NCI-H2227 (cell line): ENCODE data around the gene LMF1.
A peak's percentile ranks its signal among the peaks of the same experiment; 100 is the strongest.
"Not testable (repeated sequence)": the region's sequence is repeated elsewhere in the genome, so short reads cannot be mapped to it uniquely, and the experiment has no call there.

Experiments
- DNase-seq: peaks from one replicate; lab custom pipeline; 2025; ENCODE audit not compliant: unreplicated experiment; lab: John Stamatoyannopoulos, UW

LMF1 gene

DNA sequence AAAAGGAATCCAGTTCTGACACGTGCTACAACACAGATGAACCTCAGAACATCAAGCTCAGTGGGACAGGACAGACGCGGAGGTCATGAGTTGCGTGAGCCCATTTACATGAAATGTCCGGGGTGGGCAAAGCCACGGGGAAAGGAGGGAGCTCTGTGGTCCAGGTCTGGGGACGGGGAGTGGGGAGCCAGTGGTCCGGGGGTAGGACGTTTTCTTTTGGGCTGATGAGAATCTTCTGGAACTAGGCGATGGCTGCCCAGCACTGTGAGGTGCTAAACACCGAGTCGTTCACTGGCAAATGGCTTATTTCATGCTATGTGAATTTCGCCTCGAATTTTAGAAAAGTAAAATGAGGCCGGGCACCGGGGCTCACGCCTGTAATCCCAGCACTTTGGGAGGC is 2.6 kb upstream of the LMF1 start:
- no peak for DNase-seq

DNA sequence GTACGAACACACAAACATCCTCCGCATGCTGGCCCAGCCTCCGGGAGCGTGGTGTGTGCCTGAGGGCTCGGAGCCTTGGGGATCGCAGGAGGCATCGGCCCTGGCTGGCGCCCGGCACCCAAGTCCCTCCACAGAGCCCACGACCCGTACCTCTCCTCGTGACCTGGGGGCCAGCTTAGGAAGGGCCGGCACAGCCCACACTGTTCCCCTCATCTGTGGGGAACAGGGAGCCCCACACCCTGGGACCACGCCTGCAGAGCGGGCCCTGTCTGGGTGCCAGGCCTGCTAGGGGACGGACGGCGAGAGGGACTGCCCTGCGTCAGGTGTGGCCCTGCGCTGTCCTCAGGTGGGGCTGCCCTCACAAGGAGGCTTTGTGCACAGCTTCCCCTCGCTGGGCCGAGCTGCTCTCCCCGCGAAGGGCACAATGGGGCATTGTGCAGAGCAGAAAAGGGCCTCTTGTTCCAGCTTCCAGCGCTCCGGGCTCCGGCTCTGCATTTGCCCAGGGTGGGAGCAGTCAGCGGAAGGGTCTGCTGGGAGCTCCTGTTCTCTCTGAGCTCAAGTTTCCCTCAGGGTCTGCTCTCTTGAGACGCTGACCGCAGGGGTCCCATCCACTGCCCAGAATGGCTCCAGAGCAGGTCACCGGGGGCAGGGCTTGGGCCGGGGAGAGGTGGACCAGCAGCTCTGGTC is 1.7 kb upstream of the LMF1 start:
- DNase-seq: no peak

DNA sequence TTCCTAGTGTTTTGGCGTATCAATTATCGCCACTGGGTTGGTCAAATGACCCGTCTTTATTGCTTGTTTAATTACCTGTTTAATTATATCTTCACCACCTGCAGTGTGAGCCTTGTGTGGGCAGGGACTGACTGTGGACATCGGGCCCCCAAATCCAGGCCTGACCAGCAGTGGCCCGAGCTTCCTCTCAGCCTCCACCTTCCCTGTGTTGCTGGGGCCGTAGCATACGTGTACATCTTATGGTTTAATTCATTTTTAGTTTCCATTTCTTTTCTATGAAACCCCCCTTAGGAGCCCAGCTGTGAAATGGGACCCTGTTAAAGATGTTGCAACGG is 1.2 kb upstream of the LMF1 start:
- no peak for DNase-seq

DNA sequence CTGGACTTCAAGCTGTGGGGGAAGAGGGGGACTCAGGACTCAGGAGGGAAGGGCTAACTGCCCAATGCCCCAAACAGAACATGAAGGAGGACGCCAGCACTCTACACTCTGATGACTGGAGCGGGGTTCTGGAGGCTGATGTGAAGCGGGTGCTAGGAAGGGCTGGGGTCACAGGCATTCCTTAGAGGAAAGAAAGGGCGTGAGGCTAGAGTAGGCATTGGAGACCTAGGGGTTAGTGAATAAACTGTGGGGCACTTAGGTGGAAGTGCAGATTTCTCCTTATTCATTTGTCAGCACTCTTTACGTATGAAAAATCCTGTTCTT is 760 bp upstream of the LMF1 start:
- DNase-seq: no peak

DNA sequence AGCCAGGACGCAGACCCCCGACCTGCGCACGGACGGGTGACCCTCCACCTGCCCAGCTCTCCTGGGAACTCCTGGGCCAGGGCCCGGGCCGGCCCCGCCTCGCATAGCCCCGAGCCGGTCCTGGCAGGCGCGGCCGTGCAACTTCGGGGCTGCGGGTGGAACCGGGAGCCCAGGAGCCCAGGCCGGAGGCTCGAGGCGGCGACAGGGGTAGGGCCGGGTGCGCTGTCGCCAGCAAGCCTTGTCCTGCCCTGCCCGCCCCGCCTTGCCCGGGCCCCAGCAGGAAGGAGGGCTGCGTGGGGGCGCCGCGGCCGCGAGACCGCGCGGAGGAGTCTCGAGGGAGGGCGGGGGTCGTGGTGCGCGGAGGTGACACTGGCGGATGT is 408 bp downstream of the LMF1 start:
- DNase-seq: no peak

DNA sequence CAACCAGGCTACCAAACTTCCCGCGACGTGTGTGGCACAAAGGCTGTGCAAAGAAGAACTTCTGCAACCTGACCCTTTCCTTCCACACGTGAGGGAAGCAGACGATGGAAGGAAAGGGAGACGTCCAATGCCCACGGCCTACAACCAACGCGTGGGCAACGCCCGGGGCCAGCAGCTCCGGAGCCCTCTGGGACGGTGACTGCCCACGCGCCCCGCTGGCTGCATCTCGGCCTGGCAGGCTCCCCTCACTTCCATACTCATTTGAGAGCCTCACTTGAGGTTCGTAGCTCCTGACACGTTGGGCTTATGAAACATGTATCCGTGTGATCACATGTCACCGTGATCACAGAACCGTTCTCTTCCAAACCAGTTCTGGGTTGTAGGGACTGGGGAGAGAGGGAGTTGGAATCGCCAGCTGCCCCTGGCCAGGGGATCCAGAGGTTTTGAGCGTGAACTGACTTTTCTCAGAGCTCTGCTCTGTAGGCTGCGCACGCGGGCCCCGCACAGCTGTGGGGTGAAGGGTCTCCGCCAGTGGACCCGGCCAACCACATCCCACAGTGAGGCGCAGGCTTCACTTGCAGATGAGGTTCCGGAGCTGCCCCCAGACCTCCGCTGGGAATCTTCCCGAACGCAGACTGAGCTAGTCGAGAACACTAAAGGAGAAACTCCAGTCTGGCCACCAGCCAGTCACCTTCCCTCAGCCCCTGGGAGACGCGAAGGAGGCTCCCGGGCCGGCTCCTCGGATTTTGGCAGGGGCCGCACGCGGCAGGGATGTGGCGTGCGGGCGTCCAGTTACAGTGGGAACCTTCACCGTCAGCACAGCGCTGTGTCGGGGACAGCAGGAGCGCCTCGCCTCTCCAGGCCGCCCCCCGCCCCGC is 1.0 kb downstream of the LMF1 start:
- no peak for DNase-seq

DNA sequence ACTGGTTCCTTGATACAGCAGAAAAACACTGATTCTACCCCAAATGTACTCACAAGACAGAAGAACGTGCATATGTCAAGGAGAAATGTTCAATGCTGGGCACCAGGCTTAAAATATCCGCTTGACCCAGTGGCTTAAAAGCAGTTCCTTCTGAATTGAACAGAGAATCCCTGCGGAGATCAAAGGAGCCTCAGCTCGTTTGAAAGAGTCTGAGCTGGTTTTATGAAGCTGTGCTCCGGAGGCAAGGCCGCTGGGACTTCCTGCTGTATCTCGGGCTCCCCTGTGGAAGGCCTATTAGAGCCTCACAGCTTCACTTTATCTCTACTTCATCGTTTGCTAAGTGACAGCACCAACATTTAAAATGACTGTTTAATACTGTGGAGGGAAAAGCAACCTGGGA is 2.2 kb downstream of the LMF1 start:
- DNase-seq: peak; percentile 37

DNA sequence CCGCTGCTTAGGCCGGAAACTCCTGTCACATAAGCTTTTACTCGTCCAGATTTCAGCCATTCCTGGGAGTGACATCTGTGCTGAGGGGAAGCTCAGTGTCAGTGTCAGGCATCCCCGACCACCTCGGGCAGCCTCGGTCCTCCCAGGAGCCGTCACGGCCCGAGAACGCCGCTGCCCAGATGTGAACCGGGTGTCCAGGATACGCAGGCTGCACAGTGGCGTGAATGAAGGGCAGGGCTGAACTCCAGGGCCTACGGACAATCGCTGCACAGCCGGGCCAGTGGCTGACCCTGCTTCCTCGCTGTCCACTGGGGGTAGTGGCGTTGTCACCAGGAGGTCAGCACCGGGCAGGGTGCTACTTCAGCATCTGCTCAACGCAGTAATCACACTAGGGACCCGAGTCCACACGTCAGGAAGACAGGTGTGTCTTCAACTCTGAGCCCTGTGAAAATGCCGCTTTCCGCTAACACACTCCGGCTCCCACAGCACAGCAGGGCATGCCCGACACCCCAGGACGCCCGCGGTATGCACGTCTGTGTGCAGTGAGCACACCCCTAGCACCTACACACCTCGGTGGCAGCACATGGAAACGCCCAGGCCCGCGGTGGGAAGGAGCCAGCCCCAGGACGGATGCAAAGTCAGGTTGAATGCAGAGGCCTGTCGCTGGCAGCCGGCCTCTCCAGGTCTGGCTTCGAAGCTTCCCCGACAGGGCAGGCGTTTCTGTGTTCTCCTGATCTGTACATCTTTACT is 3.1 kb downstream of the LMF1 start:
- DNase-seq: no peak

DNA sequence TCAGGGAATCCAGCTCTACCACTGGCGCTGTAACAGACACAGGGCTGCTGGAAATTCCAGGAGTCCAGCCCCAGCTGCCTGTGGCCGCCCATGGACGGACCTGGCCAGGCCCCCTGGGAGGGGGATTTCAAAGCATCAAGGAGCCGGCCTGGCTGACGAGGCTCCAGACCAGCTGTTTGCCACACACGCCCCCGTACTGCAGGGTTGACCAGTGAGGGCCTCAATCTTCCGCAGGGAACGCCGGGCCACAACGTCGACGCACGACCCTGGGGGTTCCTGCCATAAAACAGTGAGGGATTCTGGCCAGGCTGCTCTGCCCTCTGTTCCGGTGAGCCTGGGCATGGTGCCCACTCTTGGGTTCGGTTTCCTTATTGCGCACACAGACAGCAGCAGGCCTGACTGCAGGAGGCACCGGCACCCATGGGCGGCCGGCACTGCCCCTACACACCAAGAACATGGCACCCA is 3.7 kb downstream of the LMF1 start:
- no peak for DNase-seq

DNA sequence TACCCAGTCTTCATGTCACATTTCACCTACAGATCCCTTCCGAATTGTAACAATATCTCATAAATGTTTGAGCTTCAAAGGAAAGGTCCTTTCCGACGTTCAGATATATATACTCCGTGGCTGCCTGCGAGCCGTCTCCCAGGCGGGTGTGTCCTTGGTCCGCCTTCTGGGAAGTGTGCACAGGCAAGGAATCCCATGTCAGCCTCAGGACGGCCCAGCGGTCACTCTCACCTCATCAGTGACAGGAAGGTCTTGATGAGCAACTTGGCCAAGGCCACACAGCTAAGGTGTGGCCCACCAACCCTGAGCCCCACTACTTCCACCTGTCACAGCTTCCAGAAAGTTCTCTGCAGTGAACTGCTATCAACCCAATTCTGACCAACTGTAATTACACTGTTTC is 4.3 kb downstream of the LMF1 start:
- DNase-seq: no peak

DNA sequence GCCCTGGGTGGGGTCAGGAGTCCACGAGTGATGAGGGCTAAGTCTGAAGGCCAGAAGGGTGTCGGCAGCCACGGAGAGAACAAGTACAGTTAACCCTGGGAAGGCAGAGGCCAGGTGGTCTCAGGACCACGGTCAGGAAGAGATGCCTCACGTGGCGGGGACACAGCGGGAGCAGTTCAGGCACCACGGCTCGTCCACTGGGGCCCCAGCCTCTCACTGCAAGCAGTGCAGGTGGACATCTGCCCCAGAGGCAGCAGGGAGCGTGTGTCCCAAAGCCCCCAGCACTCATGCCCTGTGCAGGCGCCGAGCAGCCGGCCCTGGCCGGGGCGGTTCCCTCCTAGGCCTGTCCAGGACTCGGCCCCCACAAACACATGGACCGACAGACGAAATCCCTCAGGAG is 4.7 kb downstream of the LMF1 start:
- no peak for DNase-seq

DNA sequence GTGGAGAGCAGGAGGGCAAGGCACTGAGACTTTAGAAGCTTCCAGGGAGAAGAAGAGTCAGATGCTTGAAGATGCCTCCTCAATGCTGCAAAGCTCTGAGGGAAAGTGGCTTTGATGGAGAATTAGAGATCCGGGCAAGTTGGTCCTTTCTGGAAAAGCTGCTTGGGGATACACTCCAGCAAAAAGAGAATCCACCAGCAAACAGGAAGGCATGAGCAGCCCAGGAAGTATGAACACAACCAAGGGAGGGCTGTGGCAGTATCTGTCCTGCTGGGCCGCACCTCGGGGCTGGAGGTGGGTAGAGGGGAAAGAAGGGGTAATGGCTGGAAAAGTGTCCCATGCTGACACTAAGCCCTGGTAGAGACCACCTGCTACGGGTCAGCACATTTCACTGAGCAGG is 5.3 kb downstream of the LMF1 start:
- no peak for DNase-seq

DNA sequence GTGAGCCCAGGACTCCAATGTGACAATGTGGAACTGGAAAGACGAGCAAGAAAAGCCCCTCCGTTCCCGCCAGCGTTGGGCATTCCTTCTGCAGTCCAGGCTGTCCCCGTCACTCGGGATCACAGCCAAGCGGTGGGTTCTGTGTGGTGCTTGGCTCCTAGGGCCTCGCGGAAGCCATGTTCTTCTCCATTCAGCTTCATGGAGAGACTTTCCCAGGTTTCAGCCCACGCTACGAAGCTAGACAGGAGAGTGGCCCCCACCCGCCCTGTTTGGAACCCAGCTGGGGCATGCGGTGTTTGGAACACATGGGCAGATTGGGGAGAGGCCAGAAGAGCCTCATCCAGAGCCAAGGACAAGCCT is 5.8 kb downstream of the LMF1 start:
- no peak for DNase-seq

DNA sequence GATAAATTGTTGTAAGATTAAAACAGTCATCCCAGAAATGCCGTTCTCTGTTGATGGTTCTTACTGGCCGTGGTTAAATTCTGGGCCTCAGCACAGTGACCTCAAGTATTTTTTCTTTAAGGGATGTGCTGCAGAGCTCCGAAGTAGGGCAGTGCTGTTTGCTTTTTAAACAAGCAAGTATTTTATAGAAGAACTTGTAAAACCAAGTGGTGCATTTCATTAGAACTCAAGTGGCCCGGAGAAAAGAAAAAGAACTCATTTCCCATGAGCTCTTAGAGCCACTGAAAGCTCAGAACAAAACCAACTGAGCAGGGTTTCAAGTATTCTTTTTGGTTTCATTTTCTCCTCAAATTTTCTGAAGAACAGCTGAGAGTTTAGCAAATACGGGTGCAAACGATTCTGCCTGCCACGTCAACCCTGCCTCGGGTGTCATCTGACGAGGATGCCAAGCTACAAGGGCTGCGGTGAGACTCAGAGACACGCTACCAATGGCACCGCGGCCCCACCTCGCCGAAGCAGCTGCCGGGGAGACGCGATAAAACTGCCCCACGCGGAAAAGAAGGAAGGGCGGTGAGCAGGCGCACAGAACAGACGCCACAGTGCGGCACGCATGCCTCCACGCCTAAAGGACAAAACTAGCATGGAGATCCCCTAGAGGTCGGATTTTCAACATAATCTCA is 6.3 kb downstream of the LMF1 start:
- no peak for DNase-seq

DNA sequence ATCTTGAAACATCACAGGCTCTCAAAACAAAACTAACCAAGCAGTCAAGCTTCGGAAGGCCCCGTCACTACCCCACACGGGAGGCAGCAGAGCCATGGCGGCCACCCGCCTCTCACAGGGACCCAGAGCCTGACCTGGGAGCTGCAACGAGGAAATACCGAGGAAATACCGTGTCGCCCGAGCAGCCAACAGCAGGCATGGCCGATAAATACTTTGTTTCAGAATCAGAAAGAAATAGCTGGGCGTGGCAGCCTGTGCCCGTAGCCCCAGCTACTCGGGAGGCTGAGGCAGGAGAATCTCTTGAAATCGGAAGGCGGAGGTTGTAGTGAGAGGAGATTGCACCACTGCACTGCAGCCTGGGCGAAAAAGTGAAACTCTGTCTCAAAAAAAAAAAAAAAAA is 6.9 kb downstream of the LMF1 start:
- DNase-seq: no peak

DNA sequence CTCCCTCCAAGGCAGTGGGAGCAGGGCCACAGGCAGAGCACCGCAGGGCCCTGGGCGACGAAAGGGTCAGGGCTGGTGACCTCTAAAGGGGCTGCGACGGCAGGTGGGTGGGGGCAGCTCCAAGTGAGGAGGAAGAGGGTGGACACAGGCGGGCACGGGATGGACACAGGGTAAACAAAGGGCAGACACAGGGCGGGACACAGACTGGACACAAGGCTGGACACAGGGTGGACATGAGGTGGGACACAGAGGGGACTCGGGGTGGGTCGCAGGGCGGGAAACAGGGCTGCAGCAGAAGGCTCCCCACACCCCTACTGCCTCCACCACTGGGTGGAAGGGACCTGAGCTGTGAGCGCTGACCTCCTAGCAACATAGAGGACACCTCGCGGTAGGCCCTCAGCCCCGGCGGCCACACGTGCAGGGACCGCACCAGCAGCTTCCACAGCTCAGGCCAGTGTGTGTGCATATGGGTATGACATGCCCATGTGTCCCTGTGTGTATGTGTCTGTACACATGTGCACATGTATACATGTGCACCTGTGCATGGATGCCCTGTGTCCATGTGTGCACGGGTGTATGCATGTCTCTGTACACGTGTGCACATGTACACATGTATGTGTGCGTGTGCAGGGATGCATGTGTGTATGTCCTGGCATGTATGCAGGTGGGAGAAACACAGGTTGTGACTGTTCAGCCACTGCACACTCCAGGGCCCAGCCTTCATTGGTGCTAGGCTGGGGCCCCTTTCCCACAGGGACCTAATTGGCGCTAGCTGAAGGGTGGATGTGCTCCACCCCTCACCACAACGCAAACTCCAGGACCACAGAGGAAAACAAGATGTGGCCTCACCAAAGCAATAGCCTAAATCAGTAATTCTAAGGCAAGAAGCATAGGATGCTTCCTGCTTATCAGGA is 7.6 kb downstream of the LMF1 start:
- no peak for DNase-seq

DNA sequence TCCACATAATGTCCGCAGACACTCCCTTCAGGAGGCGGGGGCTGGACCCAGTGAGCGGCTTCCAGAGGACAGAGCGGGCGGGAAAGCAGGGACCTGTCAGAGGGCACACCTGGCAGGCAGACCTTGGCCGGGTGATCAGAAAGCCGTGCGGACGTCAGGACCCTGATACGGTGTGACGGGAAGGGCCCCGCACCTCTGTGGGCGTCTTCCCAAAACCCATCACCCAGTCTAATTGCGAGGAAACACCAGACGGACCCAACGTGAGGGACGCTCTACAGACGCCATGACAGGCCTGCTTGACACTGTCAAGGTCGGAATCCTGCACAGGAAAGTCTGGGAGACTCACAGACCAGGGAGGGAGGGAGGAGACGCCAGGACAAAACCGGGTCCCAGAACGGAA is 8.4 kb downstream of the LMF1 start:
- DNase-seq: no peak

DNA sequence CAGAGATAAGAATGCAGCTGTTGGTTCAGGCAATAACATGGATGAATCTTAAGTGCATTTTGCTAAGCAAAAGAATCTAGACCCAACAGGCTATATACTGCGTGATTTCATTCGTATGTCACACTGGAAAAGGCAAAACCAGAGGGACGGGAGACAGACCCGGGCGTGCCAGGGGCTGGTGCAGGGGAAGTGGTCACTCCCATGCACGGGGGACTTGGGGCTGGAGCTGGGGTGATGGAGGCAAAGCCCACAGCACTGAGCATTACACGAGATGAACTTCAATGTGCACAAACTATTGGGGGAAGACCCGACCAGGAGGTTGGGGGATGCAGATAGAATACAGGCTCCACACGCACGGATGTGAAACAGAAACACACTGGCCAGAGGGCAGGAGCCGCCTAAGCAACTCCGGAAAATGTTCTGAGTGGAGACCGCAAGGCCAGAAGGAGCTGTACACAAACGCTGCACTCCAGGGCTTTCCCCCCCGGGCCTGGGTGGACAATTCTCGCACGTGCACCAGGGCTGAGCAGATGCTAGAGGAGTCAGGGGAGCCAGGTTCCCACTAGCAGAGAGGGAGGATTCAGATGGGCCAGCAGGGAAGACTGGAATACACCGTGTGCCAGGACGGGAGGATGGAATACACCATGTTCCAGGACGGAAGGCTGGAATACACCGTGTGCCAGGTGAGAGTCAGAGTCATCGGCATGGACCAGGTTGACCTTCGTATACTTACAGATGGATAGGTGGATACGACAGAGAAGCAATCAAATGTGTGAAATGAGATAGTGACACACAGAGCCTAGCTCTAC is 11.3 kb downstream of the LMF1 start:
- DNase-seq: no peak

DNA sequence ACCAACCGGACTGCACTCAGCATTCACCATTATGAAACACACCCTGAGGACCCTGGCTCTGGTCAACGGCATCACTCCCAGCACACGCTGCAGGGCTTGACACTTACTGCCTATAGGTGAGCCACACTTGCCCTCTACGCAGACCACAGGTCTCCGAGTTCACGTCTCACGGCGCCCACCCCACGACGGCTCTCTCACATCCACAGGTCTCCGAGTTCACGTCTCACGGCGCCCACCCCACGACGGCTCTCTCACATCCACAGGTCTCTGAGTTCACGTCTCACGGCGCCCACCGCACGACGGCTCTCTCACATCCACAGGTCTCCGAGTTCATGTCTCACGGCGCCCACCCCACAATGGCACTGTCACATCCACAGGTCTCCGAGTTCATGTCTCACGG is 15.0 kb downstream of the LMF1 start:
- DNase-seq: not testable (repeated sequence)

DNA sequence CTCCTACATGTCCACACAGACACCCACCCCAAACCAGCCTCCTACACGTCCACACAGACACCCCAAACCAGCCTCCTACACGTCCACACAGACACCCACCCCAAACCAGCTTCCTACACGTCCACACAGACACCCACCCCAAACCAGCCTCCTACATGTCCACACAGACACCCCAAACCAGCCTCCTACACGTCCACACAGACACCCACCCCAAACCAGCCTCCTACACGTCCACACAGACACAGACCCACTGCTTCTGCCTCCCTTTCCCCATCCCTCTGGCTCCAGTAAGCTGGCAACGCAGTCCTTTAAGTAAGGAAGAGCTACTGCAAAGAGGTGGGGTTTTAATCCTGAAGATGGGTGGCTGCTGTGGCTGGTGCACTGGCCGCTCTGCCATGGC is 17.0 kb downstream of the LMF1 start:
- not testable (repeated sequence) for DNase-seq
